ENCODE measurements around the gene KAT5.
A peak's percentile ranks its signal among the peaks of the same experiment; 100 is the strongest.
"Not testable (repeated sequence)": the region's sequence is repeated elsewhere in the genome, so short reads cannot be mapped to it uniquely, and the experiment has no call there.

Gene KAT5

GRCh38 chr11:65692367-65692766 lies 19.7 kb upstream of the KAT5 start:
- Histone ChIP-seq H3K27me3 (no peaks in the 10 kb centered on the region), H3K4me3 (no peak overlapping the region), H3K9ac (no peak overlapping the region), H3K36me3 (no peaks in the 10 kb centered on the region), H3K4me1 (peaks cover 11% of the 10 kb centered on the region), H3K27ac (no peak overlapping the region), H4K20me1 (no peaks in the 10 kb centered on the region), H3K4me2 (no peak overlapping the region), H3K9me3 (no peaks in the 10 kb centered on the region)
- TF ChIP-seq Cebpa-rat (IDR thresholded peaks at IDR 0.05) = no peak

DNA sequence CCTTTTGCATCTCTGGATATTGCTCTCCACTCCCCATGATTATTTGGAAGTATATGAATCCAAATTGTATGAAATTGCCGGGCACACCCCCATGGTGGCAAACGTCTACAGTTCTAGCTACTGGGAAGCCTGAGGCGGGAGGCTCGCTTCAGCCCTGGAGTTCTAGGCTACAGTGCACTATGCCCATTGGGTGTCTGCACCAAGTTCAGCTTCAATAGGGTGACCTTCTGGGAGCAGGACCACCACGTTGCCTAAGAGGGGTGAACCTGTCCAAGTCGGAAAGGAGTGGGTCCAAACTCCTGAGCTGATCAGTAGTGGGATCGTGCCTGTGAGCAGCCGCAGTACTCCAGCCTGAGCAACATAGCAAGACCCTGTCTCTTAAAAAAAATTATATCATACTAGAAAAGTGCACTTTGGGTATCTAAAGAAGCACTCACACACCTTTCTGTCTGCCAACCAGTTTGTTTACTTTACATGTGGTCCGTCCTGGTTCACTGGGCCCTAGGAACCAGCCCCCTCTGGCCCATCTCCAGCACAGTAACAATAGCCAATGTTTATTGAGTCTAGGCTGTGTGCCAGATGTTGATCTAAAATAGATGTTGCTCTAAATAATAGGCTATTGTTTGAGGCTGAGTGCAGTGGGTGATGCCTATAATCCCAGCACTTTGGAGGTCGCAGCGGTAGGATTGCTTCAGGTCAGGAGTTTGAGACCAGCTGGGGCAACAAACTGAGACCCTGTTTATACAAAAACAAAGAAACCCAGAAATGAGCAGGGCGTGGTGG lies 16.4 kb upstream of the KAT5 start:
- Histone ChIP-seq H3K4me3 (no peak overlapping the region), H3K27ac (no peak overlapping the region), H3K9ac (no peak overlapping the region), H3K27me3 (no peaks in the 10 kb centered on the region), H3K9me3 (peaks cover 16% of the 10 kb centered on the region), H3K36me3 (no peaks in the 10 kb centered on the region), H4K20me1 (no peaks in the 10 kb centered on the region), H3K4me2 (peak overlapping the region; percentile 33), H3K4me1 (peaks cover 20% of the 10 kb centered on the region)
- no peak for TF ChIP-seq Cebpa-rat (IDR thresholded peaks at IDR 0.05)

GRCh38 chr11:65696802-65697552 lies 15.1 kb upstream of the KAT5 start:
- peaks cover 28% of the 10 kb centered on the region for H3K4me1 ChIP-seq
- H3K36me3 ChIP-seq = no peaks in the 10 kb centered on the region
- no peak overlapping the region for H3K4me2 ChIP-seq
- H3K9ac ChIP-seq = no peak overlapping the region
- no peaks in the 10 kb centered on the region for H4K20me1 ChIP-seq
- no peak overlapping the region for H3K27ac ChIP-seq
- no peaks in the 10 kb centered on the region for H3K27me3 ChIP-seq
- H3K9me3 ChIP-seq = peaks cover 16% of the 10 kb centered on the region
- no peak overlapping the region for H3K4me3 ChIP-seq
- no peak for TF ChIP-seq Cebpa-rat (IDR thresholded peaks at IDR 0.05)

DNA sequence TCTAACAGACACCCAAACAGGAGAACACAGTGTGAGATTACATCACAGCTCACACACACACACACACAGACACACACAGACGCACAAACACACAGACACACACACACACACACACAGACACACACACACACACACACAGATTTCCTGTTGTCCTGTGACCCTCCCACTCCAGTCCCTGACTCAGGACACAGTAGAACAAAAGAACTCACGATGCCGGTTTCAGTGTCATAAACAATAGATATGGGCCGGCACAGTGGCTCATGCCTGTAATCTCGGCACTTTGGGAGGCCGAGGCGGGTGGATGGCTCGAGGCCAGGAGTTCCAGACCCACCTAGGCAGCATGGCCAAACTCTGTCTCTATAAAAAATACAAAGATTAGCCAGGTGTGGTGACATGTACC lies 13.8 kb upstream of the KAT5 start:
- Histone ChIP-seq H4K20me1 (no peaks in the 10 kb centered on the region), H3K4me3 (no peak overlapping the region)

GRCh38 chr11:65699306-65699705 lies 12.7 kb upstream of the KAT5 start:
- no peaks in the 10 kb centered on the region for H3K27me3 ChIP-seq
- TF ChIP-seq Cebpa-rat (IDR thresholded peaks at IDR 0.05) = no peak
- H3K9me3 ChIP-seq = peaks cover 16% of the 10 kb centered on the region
- no peak overlapping the region for H3K4me3 ChIP-seq
- H3K4me1 ChIP-seq = peaks cover 45% of the 10 kb centered on the region
- no peak overlapping the region for H3K9ac ChIP-seq
- no peaks in the 10 kb centered on the region for H4K20me1 ChIP-seq
- H3K36me3 ChIP-seq = no peaks in the 10 kb centered on the region
- H3K27ac ChIP-seq = no peak overlapping the region
- H3K4me2 ChIP-seq = no peak overlapping the region

More for the DNA sequence above, 13.8 kb upstream of the KAT5 start:
- H3K36me3 ChIP-seq = no peaks in the 10 kb centered on the region
- peaks cover 16% of the 10 kb centered on the region for H3K9me3 ChIP-seq
- H3K27me3 ChIP-seq = no peaks in the 10 kb centered on the region
- H3K4me2 ChIP-seq = no peak overlapping the region
- no peak for TF ChIP-seq Cebpa-rat (IDR thresholded peaks at IDR 0.05)
- peaks cover 34% of the 10 kb centered on the region for H3K4me1 ChIP-seq
- no peak overlapping the region for H3K27ac ChIP-seq
- H3K9ac ChIP-seq = no peak overlapping the region

GRCh38 chr11:65700399-65700798 lies 11.7 kb upstream of the KAT5 start:
- peak overlapping the region; percentile 46 for H3K4me2 ChIP-seq

GRCh38 chr11:65701686-65702085 lies 10.4 kb upstream of the KAT5 start:
- no peak overlapping the region for H3K4me2 ChIP-seq
- H3K27ac ChIP-seq = no peak overlapping the region
- H3K27me3 ChIP-seq = no peaks in the 10 kb centered on the region
- no peak overlapping the region for H3K9ac ChIP-seq
- H3K36me3 ChIP-seq = no peaks in the 10 kb centered on the region
- TF ChIP-seq Cebpa-rat (IDR thresholded peaks at IDR 0.05) = no peak
- H3K9me3 ChIP-seq = peaks cover 16% of the 10 kb centered on the region
- H3K4me3 ChIP-seq = no peak overlapping the region
- H3K4me1 ChIP-seq = peaks cover 55% of the 10 kb centered on the region
- no peaks in the 10 kb centered on the region for H4K20me1 ChIP-seq

More at GRCh38 chr11:65700399-65700798, 11.7 kb upstream of the KAT5 start:
- Histone ChIP-seq H3K4me3 (no peak overlapping the region), H3K9ac (no peak overlapping the region), H3K36me3 (no peaks in the 10 kb centered on the region), H4K20me1 (no peaks in the 10 kb centered on the region), H3K4me1 (peaks cover 56% of the 10 kb centered on the region), H3K9me3 (peaks cover 16% of the 10 kb centered on the region), H3K27ac (no peak overlapping the region), H3K27me3 (no peaks in the 10 kb centered on the region)
- TF ChIP-seq Cebpa-rat (IDR thresholded peaks at IDR 0.05) = no peak

DNA sequence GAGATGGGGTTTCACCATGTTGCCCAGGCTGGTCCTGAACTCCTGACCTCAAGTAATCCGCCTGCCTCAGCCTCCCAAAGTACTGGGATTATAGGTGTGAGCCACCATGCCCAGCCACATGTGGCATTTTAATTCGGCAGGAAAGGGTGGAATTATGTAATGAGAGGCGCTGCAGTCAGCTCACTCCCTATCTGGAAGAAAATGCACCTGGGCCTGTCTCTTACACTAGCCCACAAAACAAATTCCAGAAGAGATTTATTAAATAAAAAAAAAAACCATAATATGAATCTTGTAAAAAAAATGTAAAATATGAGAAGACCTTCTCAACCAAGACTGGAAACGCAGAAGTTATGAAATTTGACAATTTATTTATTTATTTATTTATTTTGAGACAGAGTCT lies 8.2 kb upstream of the KAT5 start:
- TF ChIP-seq Cebpa-rat (IDR thresholded peaks at IDR 0.05) = no peak
- no peak overlapping the region for H3K9ac ChIP-seq
- no peaks in the 10 kb centered on the region for H3K36me3 ChIP-seq
- H3K4me2 ChIP-seq = peak overlapping the region; percentile 80; the same call in 1 of the 2 replicates
- H4K20me1 ChIP-seq = no peaks in the 10 kb centered on the region
- H3K9me3 ChIP-seq = peaks cover 16% of the 10 kb centered on the region
- peaks cover 76% of the 10 kb centered on the region for H3K4me1 ChIP-seq
- no peaks in the 10 kb centered on the region for H3K27me3 ChIP-seq
- no peak overlapping the region for H3K27ac ChIP-seq
- no peak overlapping the region for H3K4me3 ChIP-seq

DNA sequence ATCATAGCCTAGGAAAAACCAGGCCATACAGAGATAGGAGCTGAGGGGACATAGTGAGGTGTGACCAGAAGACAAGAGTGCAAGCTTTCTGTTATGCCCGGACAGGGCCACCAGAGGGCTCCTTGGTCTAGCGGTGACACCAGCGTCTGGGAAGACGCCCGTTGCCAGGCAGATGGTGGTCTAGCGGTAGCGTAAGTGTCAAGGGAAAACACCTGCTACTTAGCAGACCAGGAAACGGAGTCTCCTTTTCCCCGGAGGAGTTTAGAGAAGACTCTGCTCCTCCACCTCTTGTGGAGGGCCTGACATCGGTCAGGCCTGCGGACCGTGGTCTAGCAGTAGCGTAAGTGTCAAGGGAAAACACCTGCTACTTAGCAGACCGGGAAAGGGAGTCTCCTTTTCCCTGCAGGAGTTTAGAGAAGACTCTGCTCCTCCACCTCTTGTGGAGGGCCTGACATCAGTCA lies 5.7 kb upstream of the KAT5 start:
- not testable (repeated sequence) for H3K4me3 ChIP-seq, H4K20me1 ChIP-seq, H3K36me3 ChIP-seq, H3K27me3 ChIP-seq, H3K9me3 ChIP-seq
- H3K4me2 ChIP-seq = peak overlapping the region; percentile 80
- H3K27ac ChIP-seq = peak overlapping the region; percentile 90
- peaks cover 85% of the 10 kb centered on the region for H3K4me1 ChIP-seq
- H3K9ac ChIP-seq = peak overlapping the region; percentile 68; the same call in 1 of the 2 replicates

GRCh38 chr11:65707002-65707401 lies 5.0 kb upstream of the KAT5 start:
- not testable (repeated sequence) for H3K4me3 ChIP-seq, H3K27me3 ChIP-seq, H3K9me3 ChIP-seq, H3K36me3 ChIP-seq, H4K20me1 ChIP-seq
- peaks cover 85% of the 10 kb centered on the region for H3K4me1 ChIP-seq
- peak overlapping the region; percentile 80 for H3K4me2 ChIP-seq
- peak overlapping the region; percentile 90 for H3K27ac ChIP-seq
- H3K9ac ChIP-seq = peak overlapping the region; percentile 68; the same call in 1 of the 2 replicates

All from BLaER1 (cell line).